Sigmoid colon (tissue), 4 donors: ENCODE results near the gene PLEKHN1.

Experiments
- EP300 ChIP-seq, 4 donors: sonication (generic); formaldehyde crosslinking; IDR thresholded peaks; one replicate each; pipeline ENCODE4 v1.6.1; 2017; ENCODE audit warnings: antibody characterized with exemption in 4 of 4
- POLR2AphosphoS5 ChIP-seq, 4 donors: sonication (generic); formaldehyde crosslinking; IDR thresholded peaks; one replicate each; pipeline ENCODE4 v1.6.1; 2017; ENCODE audit warnings: antibody characterized with exemption in 4 of 4
- TF ChIP-seq, protein P1 (sequence below), 4 experiments: fragments of 450-650 bp in 3 of 4; fragments of 200-600 bp in 1 of 4; IDR thresholded peaks; one replicate each; pipeline ENCODE4 v1.5.1; 2016 to 2019; ENCODE audit warnings: antibody characterized with exemption in 4 of 4, mild to moderate bottlenecking in 3 of 4, moderate library complexity in 2 of 4

DNA sequence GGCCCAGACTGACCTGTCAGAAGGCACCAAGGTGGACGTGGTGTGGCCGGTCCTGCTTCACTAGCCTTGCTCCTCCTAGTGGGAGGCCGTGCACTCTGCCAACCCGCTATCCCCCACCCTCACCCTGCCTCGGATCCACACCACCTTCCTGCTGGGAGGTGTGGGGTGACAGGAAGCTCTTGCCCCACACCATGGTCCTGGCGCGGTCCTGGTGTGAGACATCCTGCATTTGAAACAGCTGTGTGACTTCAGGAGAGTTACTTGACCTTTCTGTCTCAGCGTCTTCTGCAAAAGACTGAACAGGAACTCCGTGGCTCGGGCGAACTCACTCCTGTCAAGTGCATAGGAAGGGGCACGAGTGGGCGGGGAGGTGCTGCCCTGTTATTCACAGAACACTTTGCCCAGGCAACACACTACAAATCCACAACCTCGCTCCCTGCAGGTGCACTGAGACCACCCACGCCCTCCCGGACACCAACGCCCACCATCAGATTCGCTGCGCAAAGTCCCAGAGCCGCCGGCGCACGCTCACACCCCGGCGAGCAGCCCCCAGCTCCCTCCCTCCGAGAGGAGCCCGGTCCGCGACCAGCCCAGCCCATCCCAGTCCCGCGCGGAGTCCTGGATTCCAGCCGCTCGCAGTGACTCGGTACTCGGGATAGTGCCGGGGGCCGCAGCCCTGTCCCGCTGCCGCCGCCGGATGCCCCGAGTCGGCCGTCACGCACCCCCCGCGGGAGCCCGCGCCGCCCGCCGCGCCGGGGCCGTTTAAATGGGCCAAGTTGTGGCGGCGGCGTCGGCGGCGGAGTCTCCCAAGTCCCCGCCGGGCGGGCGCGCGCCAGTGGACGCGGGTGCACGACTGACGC, 42.9 kb upstream of the PLEKHN1 start, which contains the start of gene SAMD11:
- TF ChIP-seq, protein P1, sequence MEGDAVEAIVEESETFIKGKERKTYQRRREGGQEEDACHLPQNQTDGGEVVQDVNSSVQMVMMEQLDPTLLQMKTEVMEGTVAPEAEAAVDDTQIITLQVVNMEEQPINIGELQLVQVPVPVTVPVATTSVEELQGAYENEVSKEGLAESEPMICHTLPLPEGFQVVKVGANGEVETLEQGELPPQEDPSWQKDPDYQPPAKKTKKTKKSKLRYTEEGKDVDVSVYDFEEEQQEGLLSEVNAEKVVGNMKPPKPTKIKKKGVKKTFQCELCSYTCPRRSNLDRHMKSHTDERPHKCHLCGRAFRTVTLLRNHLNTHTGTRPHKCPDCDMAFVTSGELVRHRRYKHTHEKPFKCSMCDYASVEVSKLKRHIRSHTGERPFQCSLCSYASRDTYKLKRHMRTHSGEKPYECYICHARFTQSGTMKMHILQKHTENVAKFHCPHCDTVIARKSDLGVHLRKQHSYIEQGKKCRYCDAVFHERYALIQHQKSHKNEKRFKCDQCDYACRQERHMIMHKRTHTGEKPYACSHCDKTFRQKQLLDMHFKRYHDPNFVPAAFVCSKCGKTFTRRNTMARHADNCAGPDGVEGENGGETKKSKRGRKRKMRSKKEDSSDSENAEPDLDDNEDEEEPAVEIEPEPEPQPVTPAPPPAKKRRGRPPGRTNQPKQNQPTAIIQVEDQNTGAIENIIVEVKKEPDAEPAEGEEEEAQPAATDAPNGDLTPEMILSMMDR (IDR thresholded peaks at IDR 0.05), result no peak
- TF ChIP-seq POLR2AphosphoS5 (IDR thresholded peaks at IDR 0.05), result no peak
- TF ChIP-seq EP300 (IDR thresholded peaks at IDR 0.05), result no peak
